Liver (tissue), 3 donors: Measurements from ENCODE around the gene TMEM119.

ENCODE experiments used
- EGR1 ChIP-seq, 2 donors: IDR thresholded peaks; 2 replicates each; pipeline ENCODE4 v1.6.1; 2016 to 2018; ENCODE audit warnings: antibody characterized with exemption in 2 of 2, low read depth in 2 of 2
- GABPA ChIP-seq, 2 donors: IDR thresholded peaks in 1 of 2; conservative IDR thresholded peaks in 1 of 2; 2 replicates each; pipeline ENCODE4 v1.6.1; 2016; ENCODE audit warnings: antibody characterized with exemption in 2 of 2, mild to moderate bottlenecking in 1 of 2, moderate library complexity in 1 of 2
- HNF4A ChIP-seq, 2 donors: conservative IDR thresholded peaks; 2 replicates each; pipeline ENCODE4 v1.6.1; 2016; ENCODE audit warnings: antibody characterized with exemption in 2 of 2, mild to moderate bottlenecking in 2 of 2
- JUND ChIP-seq, 2 donors: IDR thresholded peaks; 2 replicates each; pipeline ENCODE4 v1.6.1; 2016; ENCODE audit warnings: antibody characterized with exemption in 2 of 2
- RAD21 ChIP-seq, 2 donors: IDR thresholded peaks; 2 replicates each; pipeline ENCODE4 v1.6.1; 2016; ENCODE audit warnings: antibody characterized with exemption in 2 of 2, mild to moderate bottlenecking in 2 of 2
- SP1 ChIP-seq: IDR thresholded peaks from 2 replicates; pipeline ENCODE4 v1.6.1; 2018; ENCODE audit warnings: antibody characterized with exemption, mild to moderate bottlenecking
- TAF1 ChIP-seq: conservative IDR thresholded peaks from 2 replicates; pipeline ENCODE4 v1.6.1; 2016; ENCODE audit warnings: antibody characterized with exemption, mild to moderate bottlenecking
- YY1 ChIP-seq: IDR thresholded peaks from 2 replicates; pipeline ENCODE4 v1.6.1; 2016; ENCODE audit warnings: antibody characterized with exemption, mild to moderate bottlenecking
- TF ChIP-seq, protein P1 (sequence below): fragments of 150-350 bp; IDR thresholded peaks from 2 replicates; pipeline ENCODE4 v1.5.1; 2017; ENCODE audit warnings: improper control_type of control experiment, low read depth, low read length; ENCODE audit not compliant: missing input control
- TF ChIP-seq, protein P2 (sequence below): IDR thresholded peaks from 2 replicates; pipeline ENCODE4 v1.6.1; 2016; ENCODE audit warnings: antibody characterized with exemption
- TF ChIP-seq, protein P3 (sequence below): IDR thresholded peaks from 2 replicates; pipeline ENCODE4 v1.6.1; 2016; ENCODE audit warnings: antibody characterized with exemption
- donor health status: healthy.
- donor health status: healthy.

DNA sequence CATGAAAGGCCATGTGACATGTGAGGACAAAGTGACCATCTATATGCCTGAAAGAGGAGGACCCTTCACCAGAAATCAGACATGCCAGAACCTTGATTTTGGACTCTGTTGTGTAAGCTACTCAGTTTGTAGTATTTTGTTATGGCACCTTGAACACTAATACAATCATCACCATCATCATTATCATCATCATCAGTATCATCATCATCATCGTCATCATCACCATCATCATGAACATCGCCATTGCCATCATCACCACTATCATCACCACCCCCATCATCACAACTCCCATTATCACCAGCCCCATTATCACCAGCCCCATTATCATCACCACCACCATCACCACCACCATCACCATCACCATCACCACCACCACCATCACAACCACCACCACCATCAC, 19.6 kb downstream of the TMEM119 start:
- TF ChIP-seq, protein P1, sequence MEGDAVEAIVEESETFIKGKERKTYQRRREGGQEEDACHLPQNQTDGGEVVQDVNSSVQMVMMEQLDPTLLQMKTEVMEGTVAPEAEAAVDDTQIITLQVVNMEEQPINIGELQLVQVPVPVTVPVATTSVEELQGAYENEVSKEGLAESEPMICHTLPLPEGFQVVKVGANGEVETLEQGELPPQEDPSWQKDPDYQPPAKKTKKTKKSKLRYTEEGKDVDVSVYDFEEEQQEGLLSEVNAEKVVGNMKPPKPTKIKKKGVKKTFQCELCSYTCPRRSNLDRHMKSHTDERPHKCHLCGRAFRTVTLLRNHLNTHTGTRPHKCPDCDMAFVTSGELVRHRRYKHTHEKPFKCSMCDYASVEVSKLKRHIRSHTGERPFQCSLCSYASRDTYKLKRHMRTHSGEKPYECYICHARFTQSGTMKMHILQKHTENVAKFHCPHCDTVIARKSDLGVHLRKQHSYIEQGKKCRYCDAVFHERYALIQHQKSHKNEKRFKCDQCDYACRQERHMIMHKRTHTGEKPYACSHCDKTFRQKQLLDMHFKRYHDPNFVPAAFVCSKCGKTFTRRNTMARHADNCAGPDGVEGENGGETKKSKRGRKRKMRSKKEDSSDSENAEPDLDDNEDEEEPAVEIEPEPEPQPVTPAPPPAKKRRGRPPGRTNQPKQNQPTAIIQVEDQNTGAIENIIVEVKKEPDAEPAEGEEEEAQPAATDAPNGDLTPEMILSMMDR = no peak
- TF ChIP-seq RAD21 (IDR thresholded peaks at IDR 0.05) (no peak), TAF1 (no peak), HNF4A (conservative IDR thresholded peaks at IDR 0.05) (no peak), GABPA (IDR thresholded peaks at IDR 0.05 in 1 of 2, conservative IDR thresholded peaks at IDR 0.05 in 1 of 2) (no peak), YY1 (no peak), EGR1 (IDR thresholded peaks at IDR 0.05; ENCODE audit: low read depth in 2 of 2) (no peak), SP1 (no peak), JUND (IDR thresholded peaks at IDR 0.05) (no peak)
- TF ChIP-seq, protein P2, sequence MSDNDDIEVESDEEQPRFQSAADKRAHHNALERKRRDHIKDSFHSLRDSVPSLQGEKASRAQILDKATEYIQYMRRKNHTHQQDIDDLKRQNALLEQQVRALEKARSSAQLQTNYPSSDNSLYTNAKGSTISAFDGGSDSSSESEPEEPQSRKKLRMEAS = no peak
- TF ChIP-seq, protein P3, sequence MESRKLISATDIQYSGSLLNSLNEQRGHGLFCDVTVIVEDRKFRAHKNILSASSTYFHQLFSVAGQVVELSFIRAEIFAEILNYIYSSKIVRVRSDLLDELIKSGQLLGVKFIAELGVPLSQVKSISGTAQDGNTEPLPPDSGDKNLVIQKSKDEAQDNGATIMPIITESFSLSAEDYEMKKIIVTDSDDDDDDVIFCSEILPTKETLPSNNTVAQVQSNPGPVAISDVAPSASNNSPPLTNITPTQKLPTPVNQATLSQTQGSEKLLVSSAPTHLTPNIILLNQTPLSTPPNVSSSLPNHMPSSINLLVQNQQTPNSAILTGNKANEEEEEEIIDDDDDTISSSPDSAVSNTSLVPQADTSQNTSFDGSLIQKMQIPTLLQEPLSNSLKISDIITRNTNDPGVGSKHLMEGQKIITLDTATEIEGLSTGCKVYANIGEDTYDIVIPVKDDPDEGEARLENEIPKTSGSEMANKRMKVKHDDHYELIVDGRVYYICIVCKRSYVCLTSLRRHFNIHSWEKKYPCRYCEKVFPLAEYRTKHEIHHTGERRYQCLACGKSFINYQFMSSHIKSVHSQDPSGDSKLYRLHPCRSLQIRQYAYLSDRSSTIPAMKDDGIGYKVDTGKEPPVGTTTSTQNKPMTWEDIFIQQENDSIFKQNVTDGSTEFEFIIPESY = no peak
